ENCODE measurements around the gene DCT. TPM values are rescaled to one million over a fixed set of nuclear protein-coding genes. Genes with fewer than 3 reads are reported as not detected.
A peak's percentile ranks its signal among the peaks of the same experiment; 100 is the strongest.

Gene DCT
- total and polyA plus RNA-seq, 7 donors = 0.04 to 1.4 (median 0.50) TPM; not detected in 1

GRCh38 chr13:94389604-94390351 lies 89.7 kb downstream of the DCT start:
- TF ChIP-seq CTCF (IDR thresholded peaks at IDR 0.05) (no peak), POLR2AphosphoS5 (IDR thresholded peaks at IDR 0.05) (peak in 2 of 4 donors; percentile 38 to 58)

GRCh38 chr13:94387047-94387446 lies 92.4 kb downstream of the DCT start:
- intact Hi-C loops (cut with DNase I) = no loop called here

More at GRCh38 chr13:94389604-94390351, 89.7 kb downstream of the DCT start:
- 57 to 65% methylated on average over 7 of the region's 7 CpGs for WGBS, 2 donors
- Histone ChIP-seq H3K9me3 (no peaks in the 10 kb centered on the region), H3K27ac (peak overlapping the region in 3 of 4 donors; percentile 14 to 64 (median 39)), H3K36me3 (no peaks in the 10 kb centered on the region), H3K4me1 (peaks cover 0 to 37% (median 28%) of the 10 kb centered on the region in 4 donors), H3K27me3 (no peaks in the 10 kb centered on the region), H3K4me3 (no peak overlapping the region)
- no peak for DNase-seq
- intact Hi-C loops (cut with DNase I) = no loop called here

More at GRCh38 chr13:94387047-94387446, 92.4 kb downstream of the DCT start:
- DNase-seq = no peak
- no peak overlapping the region for H3K4me3 ChIP-seq
- no peak overlapping the region for H3K27ac ChIP-seq
- peaks cover 0 to 27% (median 20%) of the 10 kb centered on the region in 4 donors for H3K4me1 ChIP-seq
- no peaks in the 10 kb centered on the region for H3K36me3 ChIP-seq
- H3K27me3 ChIP-seq = no peaks in the 10 kb centered on the region
- H3K9me3 ChIP-seq = no peaks in the 10 kb centered on the region
- TF ChIP-seq EP300 (IDR thresholded peaks at IDR 0.05) = no peak
- TF ChIP-seq CTCF (IDR thresholded peaks at IDR 0.05) = no peak
- no peak for TF ChIP-seq POLR2AphosphoS5 (IDR thresholded peaks at IDR 0.05)
- TF ChIP-seq POLR2A (IDR thresholded peaks at IDR 0.05) = no peak

Other genes with a start within 250 kb of the DCT start
- 10 to 100 TPM in 2 of 4 donors, 1 to 10 TPM in 2; 5.5 to 13.2 (median 9.7) TPM for gene TGDS, start 116.5 kb upstream of the DCT start, total RNA-seq
- 10 to 100 TPM in 2 of 3 donors, 1 to 10 TPM in 1; 8.4 to 12.6 (median 10.9) TPM for gene TGDS, start 116.5 kb upstream of the DCT start, polyA plus RNA-seq
- gene GPR180, start 122.2 kb upstream of the DCT start, total RNA-seq = 1 to 10 TPM; 4.9 to 6.9 (median 6.4) TPM
- 1 to 10 TPM in 2 of 3 donors, under 1 TPM in 1; 0.69 to 1.8 (median 1.2) TPM for gene GPR180, start 122.2 kb upstream of the DCT start, polyA plus RNA-seq
- not detected for gene SOX21, start 232.9 kb upstream of the DCT start, total RNA-seq
- under 1 TPM in 1 of 3 donors, not detected in 2; 0.60 TPM for gene SOX21, start 232.9 kb upstream of the DCT start, polyA plus RNA-seq

Measured in sigmoid colon (tissue), 7 donors.